GM21367 (cell line): Measurements from ENCODE around the gene PCDH9.
"Not testable (repeated sequence)": the region's sequence is repeated elsewhere in the genome, so short reads cannot be mapped to it uniquely, and the experiment has no call there.

Source experiments
- ATAC-seq: cut with Tn5 transposase; IDR thresholded peaks from one replicate; pipeline ENCODE4 v1.9.1; 2021; ENCODE audit not compliant: unreplicated experiment

The PCDH9 gene

GRCh38 chr13:66621906-66622447, 608.2 kb downstream of the PCDH9 start:
- not testable (repeated sequence) for ATAC-seq

GRCh38 chr13:66618702-66619101, 611.4 kb downstream of the PCDH9 start:
- ATAC-seq: no peak

GRCh38 chr13:66617786-66618185, 612.4 kb downstream of the PCDH9 start:
- no peak for ATAC-seq

GRCh38 chr13:66612983-66613382, 617.2 kb downstream of the PCDH9 start:
- no peak for ATAC-seq

- no peak for ATAC-seq
These were observed 643.6 kb downstream of the PCDH9 start for GRCh38 chr13:66586489-66586888.

GRCh38 chr13:66585669-66586203, 644.4 kb downstream of the PCDH9 start:
- no peak for ATAC-seq

GRCh38 chr13:66581675-66582074, 648.5 kb downstream of the PCDH9 start:
- no peak for ATAC-seq

- no peak for ATAC-seq
These were observed 651.8 kb downstream of the PCDH9 start for GRCh38 chr13:66578305-66578704.

- ATAC-seq: no peak
These were observed 652.8 kb downstream of the PCDH9 start for GRCh38 chr13:66577358-66577757.

GRCh38 chr13:66576381-66576780, 653.8 kb downstream of the PCDH9 start:
- no peak for ATAC-seq

GRCh38 chr13:66574606-66575005, 655.5 kb downstream of the PCDH9 start:
- no peak for ATAC-seq

GRCh38 chr13:66567899-66568612, 662.1 kb downstream of the PCDH9 start:
- ATAC-seq: no peak

GRCh38 chr13:66565279-66565678, 664.9 kb downstream of the PCDH9 start:
- no peak for ATAC-seq

- ATAC-seq: no peak
These were observed 667.1 kb downstream of the PCDH9 start for GRCh38 chr13:66563076-66563475.

- no peak for ATAC-seq
These were observed 668.1 kb downstream of the PCDH9 start for GRCh38 chr13:66562054-66562453.

- no peak for ATAC-seq
These were observed 669.1 kb downstream of the PCDH9 start for GRCh38 chr13:66560991-66561390.

GRCh38 chr13:66560189-66560588, 669.9 kb downstream of the PCDH9 start:
- no peak for ATAC-seq

- no peak for ATAC-seq
These were observed 671.0 kb downstream of the PCDH9 start for GRCh38 chr13:66559093-66559492.

- ATAC-seq: no peak
These were observed 671.6 kb downstream of the PCDH9 start for GRCh38 chr13:66558506-66558905.

- ATAC-seq: no peak
These were observed 672.8 kb downstream of the PCDH9 start for GRCh38 chr13:66557357-66557756.

- ATAC-seq: no peak
These were observed 673.8 kb downstream of the PCDH9 start for GRCh38 chr13:66556306-66556705.

GRCh38 chr13:66553391-66553790, 676.7 kb downstream of the PCDH9 start:
- no peak for ATAC-seq

- ATAC-seq: no peak
These were observed 679.0 kb downstream of the PCDH9 start for GRCh38 chr13:66551128-66551527.
